Kasumi-1 (cell line): ENCODE measurements around the gene PRPF6.
A peak's percentile ranks its signal among the peaks of the same experiment; 100 is the strongest.

Experiments used
- DNase-seq, 2 experiments: peaks; one replicate each; lab custom pipeline; 2025; lab: John Stamatoyannopoulos, UW

PRPF6 gene

GRCh38 chr20:63945921-63946920 lies 34.7 kb upstream of the PRPF6 start:
- DNase-seq: no peak

- no peak for DNase-seq
These were observed 33.8 kb upstream of the PRPF6 start for GRCh38 chr20:63946986-63947637.

GRCh38 chr20:63947638-63948456 lies 33.1 kb upstream of the PRPF6 start:
- DNase-seq: no peak

GRCh38 chr20:63950701-63951397 lies 30.1 kb upstream of the PRPF6 start:
- no peak for DNase-seq

GRCh38 chr20:63951398-63952209 lies 29.3 kb upstream of the PRPF6 start:
- DNase-seq: no peak

- no peak for DNase-seq
These were observed 28.8 kb upstream of the PRPF6 start for GRCh38 chr20:63952210-63952535.

- no peak for DNase-seq
These were observed 28.2 kb upstream of the PRPF6 start for GRCh38 chr20:63952769-63953168.

- DNase-seq: no peak
These were observed 27.0 kb upstream of the PRPF6 start for GRCh38 chr20:63953764-63954429.

GRCh38 chr20:63955281-63955826 lies 25.6 kb upstream of the PRPF6 start:
- DNase-seq: peak; percentile 10 to 24

GRCh38 chr20:63955827-63956663 lies 24.9 kb upstream of the PRPF6 start, which contains the start of gene UCKL1:
TSS of gene UCKL1 (minus strand) at chr20:63956416. CDS start at chr20:63956372, 44 bp downstream.
- DNase-seq: peak; percentile 73 to 75

GRCh38 chr20:63956664-63957003 lies 24.3 kb upstream of the PRPF6 start:
- no peak for DNase-seq

GRCh38 chr20:63957004-63957689 lies 23.8 kb upstream of the PRPF6 start:
- peak; percentile 75 to 76 for DNase-seq

- peak; percentile 35 to 59 for DNase-seq
These were observed 23.1 kb upstream of the PRPF6 start for GRCh38 chr20:63957690-63958441.

GRCh38 chr20:63958471-63958870 lies 22.5 kb upstream of the PRPF6 start:
- no peak for DNase-seq

- DNase-seq: no peak
These were observed 21.8 kb upstream of the PRPF6 start for GRCh38 chr20:63958964-63959698.

- DNase-seq: no peak
These were observed 21.2 kb upstream of the PRPF6 start for GRCh38 chr20:63959699-63960075.
